K562 (cell line): ENCODE measurements around the gene CHRNG. TPM values are rescaled to one million over a fixed set of nuclear protein-coding genes. Genes with fewer than 3 reads are reported as not detected.
A peak's percentile ranks its signal among the peaks of the same experiment; 100 is the strongest.

ENCODE experiments used
- ATF7 ChIP-seq: fragments of 450-650 bp; IDR thresholded peaks from 2 replicates; pipeline ENCODE4 v1.7.1; 2014; ENCODE audit warnings: mild to moderate bottlenecking, moderate library complexity
- DACH1 ChIP-seq: fragments of 450-650 bp; IDR thresholded peaks from 2 replicates; pipeline ENCODE4 v1.6.1; 2018; ENCODE audit not compliant: partially characterized antibody
- EP400 ChIP-seq: fragments of 450-650 bp; IDR thresholded peaks from 2 replicates; pipeline ENCODE4 v1.6.1; 2017; ENCODE audit warnings: antibody characterized with exemption, mild to moderate bottlenecking, moderate library complexity
- ETV1 ChIP-seq: fragments of 450-650 bp; conservative IDR thresholded peaks from 2 replicates; pipeline ENCODE4 v1.6.1; 2016; ENCODE audit warnings: missing genetic modification characterization, control low read depth, low read depth, missing compliant biosample characterization
- HMG20A ChIP-seq: fragments of 450-650 bp; formaldehyde crosslinking; conservative IDR thresholded peaks from 2 replicates; pipeline ENCODE4 v1.4.0; 2020; ENCODE audit warnings: mild to moderate bottlenecking, mixed read lengths
- MYC ChIP-seq, 2 experiments: fragments of 250-450 bp in 1 of 2; sonication (Bioruptor Pico) in 1 of 2; IDR thresholded peaks; 2 replicates each; pipeline versions ENCODE4 v1.5.1 to v1.6.1; 2012 to 2021; ENCODE audit warnings: low read depth in 2 of 2, borderline replicate concordance in 1 of 2, improper control_type of control experiment in 1 of 2, low read length in 1 of 2, mild to moderate bottlenecking in 1 of 2, moderate library complexity in 1 of 2
- NONO ChIP-seq, 2 experiments: fragments of 200-400 bp in 1 of 2; fragments of 450-650 bp in 1 of 2; formaldehyde crosslinking in 1 of 2; IDR thresholded peaks; 2 replicates each; pipeline ENCODE4 v1.6.1; 2017; ENCODE audit warnings: low read depth in 2 of 2, mild to moderate bottlenecking in 2 of 2, moderate library complexity in 2 of 2, low read length in 1 of 2
- RUNX1 ChIP-seq: sonication (generic); IDR thresholded peaks from 2 replicates; pipeline ENCODE4 v1.6.1; 2016; ENCODE audit warnings: antibody characterized with exemption, low read depth
- ZEB2 ChIP-seq: fragments of 450-650 bp; IDR thresholded peaks from 2 replicates; pipeline ENCODE4 v1.6.1; 2016
- ZNF407 ChIP-seq: fragments of 450-650 bp; IDR thresholded peaks from 2 replicates; pipeline ENCODE4 v1.6.1; 2016; ENCODE audit warnings: low read depth
- ZNF584 ChIP-seq: fragments of 200-800 bp; sonication (Bioruptor generic); IDR thresholded peaks from 2 replicates; pipeline ENCODE4 v1.6.1; 2016; ENCODE audit warnings: low read depth, mild to moderate bottlenecking, missing genetic modification characterization, missing compliant biosample characterization
- polyA plus RNA-seq, 8 experiments: library from polyadenylated mRNA; depleted of rRNA in 4 of 8; stranded (reverse) in 5 of 8; unstranded in 3 of 8; fragments of >200 nt; fragmentation: Nextera tagmentation in 2 of 8; fragmentation: Illumina TruSeq in 1 of 8; extraction: Ambion mirVana in 2 of 8; extraction: Trizol in 1 of 8; gene quantifications; 2 replicates each; pipeline versions ENCODE4 v1.2.1 to v1.2.3, GENCODE V29; 2011 to 2014; ENCODE audit warnings: inconsistent platforms in 1 of 8, missing spikeins in 1 of 8
- total RNA-seq, 7 experiments: library from RNA; depleted of rRNA in 6 of 7; stranded (reverse); fragments of >200 nt in 6 of 7; fragmentation: Illumina TruSeq in 2 of 7; extraction: Trizol in 2 of 7; gene quantifications; 2 replicates each; pipeline versions ENCODE4 v1.2.1 to v1.2.3, GENCODE V29; 2011 to 2021; ENCODE audit warnings: low replicate concordance in 1 of 7
- TF ChIP-seq, protein P1 (sequence below), 2 experiments: fragments of 250-450 bp in 1 of 2; fragments of 450-650 bp in 1 of 2; sonication (Bioruptor Pico) in 1 of 2; IDR thresholded peaks; 2 replicates each; pipeline versions ENCODE4 v1.6.1 to v1.8.0; 2016 to 2021; ENCODE audit warnings: mild to moderate bottlenecking in 2 of 2, moderate library complexity in 2 of 2, missing compliant biosample characterization in 1 of 2, missing genetic modification characterization in 1 of 2

Gene CHRNG
- total and polyA plus RNA-seq, 9 of the 15 experiments (the other 6 are each of a cell fraction or from before 2014, with no cell fraction given), result not detected

DNA sequence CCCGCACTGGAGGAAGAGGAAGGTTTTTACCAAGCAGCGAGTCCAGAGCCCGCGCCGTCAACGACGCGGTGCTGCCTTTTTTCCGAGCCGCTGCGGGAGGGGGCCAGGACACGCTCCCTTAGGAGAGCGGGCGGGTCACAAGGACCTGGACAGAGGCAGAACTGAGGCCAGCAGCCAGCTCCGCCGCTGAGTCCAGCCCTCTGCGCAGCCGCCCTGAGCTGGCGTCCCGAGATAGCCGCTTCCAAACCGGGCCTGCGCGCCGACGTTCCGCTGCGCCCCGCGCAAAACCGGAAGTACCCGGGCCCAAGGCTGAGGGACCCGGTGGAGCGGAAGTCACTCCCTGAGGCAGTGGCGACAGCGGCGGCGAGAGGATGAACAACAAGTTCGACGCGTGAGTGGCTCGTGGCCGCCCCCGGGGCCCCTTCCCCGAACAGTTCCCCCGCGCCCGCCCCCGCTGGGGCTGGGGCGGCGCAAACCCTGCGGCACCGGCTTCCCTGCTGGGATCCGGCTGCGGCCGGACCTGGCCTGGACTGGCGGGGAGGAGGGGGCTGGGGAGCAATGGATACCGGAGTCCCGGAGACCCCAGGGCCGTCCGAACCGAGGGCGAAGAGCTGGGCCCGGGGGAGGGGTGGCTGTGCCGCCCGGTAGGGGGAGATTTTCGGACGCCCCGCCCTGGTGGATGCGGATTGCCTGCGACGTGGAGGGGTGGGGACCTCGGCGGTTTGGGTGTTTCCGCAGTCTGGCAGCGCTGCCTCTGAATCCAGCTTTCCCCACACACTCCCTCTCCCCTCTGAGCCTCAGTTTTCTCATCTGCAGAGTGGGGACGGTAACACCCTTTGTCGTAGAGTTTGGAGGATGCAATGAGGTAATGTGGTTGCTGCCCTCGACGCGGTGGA is 11.1 kb downstream of the CHRNG start, which contains the start of the genes EIF4E2 and TIGD1 (continued):
- TF ChIP-seq ZNF407, result no peak
- TF ChIP-seq ATF7, result peak; percentile 10
- TF ChIP-seq HMG20A (CRISPR knock-in tag), result no peak
- TF ChIP-seq ETV1 (tag), result peak; percentile 77
- peak; percentile 75 for TF ChIP-seq ZEB2
- TF ChIP-seq, protein P1, sequence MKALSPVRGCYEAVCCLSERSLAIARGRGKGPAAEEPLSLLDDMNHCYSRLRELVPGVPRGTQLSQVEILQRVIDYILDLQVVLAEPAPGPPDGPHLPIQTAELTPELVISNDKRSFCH (CRISPR knock-in tag; IDR thresholded peaks at IDR 0.05), result no peak
- TF ChIP-seq, protein P1 (tag; IDR thresholded peaks at IDR 0.05), result peak; percentile 41; the same call in 1 of the 2 replicates
- no peak for TF ChIP-seq DACH1
- TF ChIP-seq NONO (IDR thresholded peaks at IDR 0.05; ENCODE audit: low read depth in 2 of 2, low read length in 1 of 2), result peak; percentile 54 to 65; a peak in 2 of 4 replicates
- peak; percentile 89 for TF ChIP-seq EP400
- TF ChIP-seq ZNF584 (CRISPR knock-in tag), result no peak
- TF ChIP-seq RUNX1, result no peak
- peak; percentile 86 for TF ChIP-seq MYC (IDR thresholded peaks at IDR 0.05; ENCODE audit: low read depth, low read length)
- no peak for TF ChIP-seq MYC (CRISPR knock-in tag; IDR thresholded peaks at IDR 0.05; ENCODE audit: borderline replicate concordance, low read depth)
